ENCODE measurements around the gene TACO1. TPM values are rescaled to one million over a fixed set of nuclear protein-coding genes. Genes with fewer than 3 reads are reported as not detected.

TACO1 gene
- total and polyA plus RNA-seq, 2 of the 8 experiments (the other 6 are each of a cell fraction or from before 2014, with no cell fraction given): 19.1 to 23.6 TPM

- DNase-seq (ENCODE audit: low read depth in 1 of 2, low spot score in 2 of 2) (no peak), FAIRE-seq (no peak)
- Histone ChIP-seq H3K4me3 (ENCODE audit: extremely low read depth in 1 of 4, insufficient read depth in 2 of 4, low read depth in 3 of 4, low read length in 4 of 4) (no peak overlapping the region), H2BK12ac (ENCODE audit: low read depth, low read length) (no peak overlapping the region), H3K4ac (replicated peaks; ENCODE audit: insufficient read length, low read depth, low read length) (no peak overlapping the region), H3K4me1 (replicated peaks in 1 of 4; ENCODE audit: control insufficient read depth in 3 of 4, insufficient read depth in 4 of 4, low read length in 3 of 4) (peaks cover 0 to 6% (median 3%) of the 10 kb centered on the region in 4 experiments; a peak in 4 of 7 replicates), H3K27me3 (replicated peaks in 1 of 4; ENCODE audit: control insufficient read depth in 3 of 4, extremely low read depth in 1 of 4, insufficient read depth in 3 of 4, low read length in 3 of 4) (no peaks in the 10 kb centered on the region), H3K56ac (replicated peaks; ENCODE audit: insufficient read length, low read depth, low read length) (no peak overlapping the region), H2AK5ac (ENCODE audit: low read depth, low read length) (no peak overlapping the region), H4K20me1 (replicated peaks in 1 of 2; ENCODE audit: control insufficient read depth in 1 of 2, insufficient read depth in 2 of 2, low read length in 2 of 2) (peaks cover 4 to 9% of the 10 kb centered on the region in 2 experiments), H2BK120ac (replicated peaks; ENCODE audit: low read depth, low read length) (no peak overlapping the region), H3K79me1 (ENCODE audit: low read depth, low read length) (no peaks in the 10 kb centered on the region; the same call in 1 of the 2 replicates), H3K36me3 (ENCODE audit: control insufficient read depth in 2 of 4, insufficient read depth in 4 of 4, low read length in 3 of 4) (peaks cover 3 to 22% (median 8%) of the 10 kb centered on the region in 4 experiments; a peak in 5 of 8 replicates), H3K14ac (ENCODE audit: insufficient read length) (no peak overlapping the region), H3K9me3 (ENCODE audit: insufficient read depth in 2 of 2, low read depth in 1 of 2, low read length in 1 of 2) (no peaks in the 10 kb centered on the region), H4K8ac (ENCODE audit: extremely low read depth, insufficient read depth, low read length) (no peak overlapping the region), H3K23ac (ENCODE audit: insufficient read length) (no peak overlapping the region), H3K9ac (replicated peaks in 1 of 4; ENCODE audit: extremely low read depth in 1 of 4, low read depth in 3 of 4, low read length in 3 of 4) (no peak overlapping the region), H3K27ac (ENCODE audit: low read depth, low read length) (no peak overlapping the region), H4K91ac (replicated peaks; ENCODE audit: insufficient read length, low read length) (no peak overlapping the region), H3K4me2 (ENCODE audit: insufficient read depth in 1 of 2, low read depth in 2 of 2, low read length in 2 of 2) (no peak overlapping the region), H3K18ac (ENCODE audit: extremely low read depth, low read length) (no peak overlapping the region), H2BK5ac (ENCODE audit: low read depth, low read length) (no peak overlapping the region; the same call in 1 of the 2 replicates), H2AFZ (ENCODE audit: low read length) (no peak overlapping the region), H4K5ac (ENCODE audit: insufficient read length, low read depth, low read length) (no peak overlapping the region), H2BK15ac (ENCODE audit: low read length) (no peak overlapping the region), H3K79me2 (ENCODE audit: control insufficient read depth in 1 of 2, insufficient read depth in 2 of 2, low read length in 2 of 2) (peaks cover 0 to 40% of the 10 kb centered on the region in 2 experiments; a peak in 1 of 4 replicates), H2BK20ac (ENCODE audit: low read length) (no peak overlapping the region), H3K23me2 (ENCODE audit: low read depth, low read length) (no peaks in the 10 kb centered on the region)
- ChIA-PET CTCF (ENCODE audit: partially characterized antibody) (interaction anchor here (0.8 to 3.2 kb wide), 11 partner anchors 9 to 172 kb away, joined by 3 to 10 read pairs (median 5); no protein-coding TSS in a partner anchor), POLR2A (ENCODE audit: partially characterized antibody) (interaction anchor here (0.6 to 1.9 kb wide), 5 partner anchors 16 to 984 kb away, joined by 3 to 6 read pairs (median 4); no protein-coding TSS in a partner anchor)
- TF ChIP-seq CHD1 (IDR thresholded peaks at IDR 0.05; ENCODE audit: low read depth, low read length) (no peak), CBX5 (IDR thresholded peaks at IDR 0.05; ENCODE audit: low read depth, low read length) (no peak), HDAC2 (IDR thresholded peaks at IDR 0.05; ENCODE audit: borderline replicate concordance in 1 of 2, low read depth in 2 of 2, low read length in 2 of 2) (no peak)
- 92% methylated on average over 5 of the region's 5 CpGs; no CpG with 5 or more reads in 1 of the 2 experiments for WGBS, 2 experiments (ENCODE audit: extremely low coverage in 1 of 2, insufficient coverage in 1 of 2, insufficient read length in 1 of 2, insufficient replicate concordance in 2 of 2, low coverage in 1 of 2, low lambda C conversion rate in 2 of 2, missing lambda C conversion rate in 1 of 2)
Measured at GRCh38 chr17:63578769-63579111, 22.0 kb upstream of the TACO1 start.
